GM23248 (cell line): ENCODE measurements around the gene IKZF3. TPM values are rescaled to one million over a fixed set of nuclear protein-coding genes. Genes with fewer than 3 reads are reported as not detected.

ENCODE experiments used
- DNase-seq: peaks from one replicate; pipeline ENCODE4 v3.0.0-alpha.2; 2015
- H2AFZ ChIP-seq: fragments of 200-600 bp; sonication (generic); 2 replicates; pipeline ENCODE4 v1.6.1; 2016; ENCODE audit warnings: antibody characterized with exemption
- H3F3A ChIP-seq: fragments of 200-600 bp; sonication (generic); 2 replicates; pipeline ENCODE4 v1.6.1; 2016; ENCODE audit warnings: mild to moderate bottlenecking, antibody characterized with exemption, mixed run types; ENCODE audit not compliant: insufficient read depth
- H3K27ac ChIP-seq: fragments of 200-600 bp; sonication (generic); 2 replicates; pipeline ENCODE4 v1.5.1; 2016; ENCODE audit warnings: mild to moderate bottlenecking
- H3K27me3 ChIP-seq: fragments of 200-600 bp; sonication (generic); replicated peaks from 2 replicates; pipeline ENCODE4 v1.6.1; 2016; ENCODE audit warnings: mild to moderate bottlenecking; ENCODE audit not compliant: insufficient read depth
- H3K36me3 ChIP-seq: fragments of 200-600 bp; sonication (generic); 2 replicates; pipeline ENCODE4 v1.6.1; 2016; ENCODE audit warnings: low read depth, mild to moderate bottlenecking
- H3K4me1 ChIP-seq: fragments of 200-600 bp; sonication (generic); 2 replicates; pipeline ENCODE4 v1.6.1; 2016; ENCODE audit warnings: mild to moderate bottlenecking; ENCODE audit not compliant: insufficient read depth
- H3K4me2 ChIP-seq: fragments of 200-600 bp; sonication (generic); one replicate; pipeline ENCODE4 v1.6.1; 2016; ENCODE audit warnings: mild to moderate bottlenecking; ENCODE audit not compliant: unreplicated experiment
- H3K4me3 ChIP-seq: fragments of 200-600 bp; sonication (generic); 2 replicates; pipeline ENCODE4 v1.5.1; 2016; ENCODE audit warnings: mild to moderate bottlenecking
- H3K79me2 ChIP-seq: fragments of 200-600 bp; sonication (generic); 2 replicates; pipeline ENCODE4 v1.6.1; 2016; ENCODE audit warnings: mild to moderate bottlenecking; ENCODE audit not compliant: insufficient read depth
- H3K9ac ChIP-seq: fragments of 200-600 bp; sonication (generic); 2 replicates; pipeline ENCODE4 v1.6.1; 2016; ENCODE audit warnings: mild to moderate bottlenecking
- H3K9me2 ChIP-seq: fragments of 200-600 bp; sonication (generic); 2 replicates; pipeline ENCODE4 v1.6.1; 2016; ENCODE audit warnings: mixed run types, mild to moderate bottlenecking, moderate library complexity; ENCODE audit not compliant: insufficient read depth
- H3K9me3 ChIP-seq: fragments of 200-600 bp; sonication (generic); one replicate; pipeline ENCODE4 v1.6.1; 2017; ENCODE audit warnings: low read depth
- H4K20me1 ChIP-seq: fragments of 200-600 bp; sonication (generic); 2 replicates; pipeline ENCODE4 v1.6.0; 2016; ENCODE audit not compliant: insufficient read depth
- EZH2 ChIP-seq: fragments of 200-600 bp; sonication (generic); IDR thresholded peaks from 2 replicates; pipeline ENCODE4 v1.6.1; 2018; ENCODE audit warnings: antibody characterized with exemption, mild to moderate bottlenecking; ENCODE audit not compliant: insufficient read depth, poor library complexity, severe bottlenecking
- EZH2phosphoT487 ChIP-seq: fragments of 200-600 bp; sonication (generic); IDR thresholded peaks from 2 replicates; pipeline ENCODE4 v1.6.1; 2018; ENCODE audit warnings: antibody characterized with exemption, moderate library complexity, mild to moderate bottlenecking, low read depth; ENCODE audit not compliant: insufficient read depth
- WGBS, 2 experiments: methylation state at CpG; one replicate each; pipeline ENCODE4 v1.1.6; 2015 to 2017; ENCODE audit warnings: low lambda C conversion rate in 2 of 2, low coverage in 1 of 2; ENCODE audit errors: missing lambda C conversion rate in 2 of 2; 5-methylcytosine and 5-hydroxymethylcytosine counted together
- in situ Hi-C: fragments of 300-500 bp; cut with MboI; formaldehyde crosslinking; loops from 2 replicates; pipeline ENCODE4 v1.15.0; 2020
- polyA plus RNA-seq: library from polyadenylated mRNA; unstranded; fragments of >200 nt; fragmentation: Nextera tagmentation; extraction: Ambion mirVana; gene quantifications from 2 replicates; pipeline ENCODE4 v1.2.1, GENCODE V29; 2016
- total RNA-seq: library from RNA; depleted of rRNA; stranded (reverse); fragments of >200 nt; shearing (Covaris generic); gene quantifications from 2 replicates; pipeline ENCODE4 v1.2.3, GENCODE V29; 2014

IKZF3 gene
- total and polyA plus RNA-seq, 2 experiments from 2014 or later, result 0.09 TPM; not detected in 1

DNA sequence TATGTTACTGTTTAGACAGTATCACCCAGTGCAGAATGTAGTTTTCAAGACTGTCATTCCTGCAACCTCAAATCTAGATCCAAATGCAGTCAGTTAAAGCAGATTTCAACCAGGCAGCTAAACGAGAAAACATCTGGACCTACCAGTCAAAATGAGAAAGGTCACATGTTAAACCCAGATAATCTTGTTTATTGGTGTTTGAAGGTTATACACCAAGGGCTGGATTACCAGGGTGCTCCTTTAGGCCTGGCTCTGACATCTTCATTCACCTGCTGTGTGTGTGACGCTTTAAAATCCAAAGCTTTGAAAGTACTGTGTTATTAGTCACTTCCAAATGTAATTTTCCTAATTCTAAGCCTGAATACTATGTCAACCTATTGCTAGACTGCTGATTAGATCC lies 54.9 kb downstream of the IKZF3 start:
- TF ChIP-seq EZH2phosphoT487, result no peak
- TF ChIP-seq EZH2, result no peak
- H3K79me2 ChIP-seq, result no peaks in the 10 kb centered on the region
- no peak overlapping the region for H2AFZ ChIP-seq
- no peak overlapping the region for H3K27ac ChIP-seq
- H3K4me3 ChIP-seq, result no peak overlapping the region
- no peaks in the 10 kb centered on the region for H3K36me3 ChIP-seq
- no peak overlapping the region for H3K9ac ChIP-seq
- H3K27me3 ChIP-seq, result peaks cover 72% of the 10 kb centered on the region
- in situ Hi-C loops, result no loop called here
- H3K9me3 ChIP-seq, result no peaks in the 10 kb centered on the region
- H4K20me1 ChIP-seq, result no peaks in the 10 kb centered on the region
- H3K4me2 ChIP-seq, result no peak overlapping the region
- WGBS, 2 experiments, result 34 to 36% methylated on average over 2 of the region's 2 CpGs
- no peak for DNase-seq
- no peaks in the 10 kb centered on the region for H3K4me1 ChIP-seq
- H3F3A ChIP-seq, result no peaks in the 10 kb centered on the region
- no peaks in the 10 kb centered on the region for H3K9me2 ChIP-seq

DNA sequence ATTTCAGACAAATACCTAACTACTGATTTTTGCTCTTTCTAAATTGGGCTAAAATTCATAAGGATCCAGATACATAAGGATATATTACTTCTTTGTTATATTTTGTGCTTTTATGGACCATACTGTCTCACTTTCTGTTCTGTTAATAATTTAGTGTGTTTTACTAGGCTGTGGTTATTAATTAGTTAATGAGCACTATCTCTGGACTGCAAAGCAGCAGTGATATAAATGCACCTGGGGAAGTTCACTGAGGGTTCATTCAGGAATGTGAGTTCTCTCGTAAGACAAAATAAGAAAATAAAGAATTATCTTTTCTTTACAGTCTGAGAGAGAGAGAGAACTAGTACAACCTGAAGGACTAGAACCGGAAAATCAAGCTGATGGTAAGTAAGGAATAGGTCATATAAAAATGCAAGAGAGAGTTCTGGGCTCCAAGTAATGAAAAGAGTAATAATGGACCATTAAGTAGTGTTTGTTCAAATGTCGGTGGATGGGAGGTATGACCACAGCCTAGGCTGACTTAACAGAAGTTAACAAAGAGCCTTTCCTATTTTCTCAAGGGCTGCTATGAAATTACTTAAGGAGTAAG lies 55.6 kb downstream of the IKZF3 start:
- H3K4me3 ChIP-seq, result no peak overlapping the region
- no peak for TF ChIP-seq EZH2
- TF ChIP-seq EZH2phosphoT487, result no peak
- H3K9me2 ChIP-seq, result no peaks in the 10 kb centered on the region
- peaks cover 74% of the 10 kb centered on the region for H3K27me3 ChIP-seq
- H3K27ac ChIP-seq, result no peak overlapping the region
- H4K20me1 ChIP-seq, result no peaks in the 10 kb centered on the region
- 52 to 63% methylated on average over 3 of the region's 3 CpGs for WGBS, 2 experiments
- no peak overlapping the region for H3K4me2 ChIP-seq
- H3K79me2 ChIP-seq, result no peaks in the 10 kb centered on the region
- no peak for DNase-seq
- no peak overlapping the region for H3K9ac ChIP-seq
- H2AFZ ChIP-seq, result no peak overlapping the region
- no peaks in the 10 kb centered on the region for H3F3A ChIP-seq
- no peaks in the 10 kb centered on the region for H3K4me1 ChIP-seq
- in situ Hi-C loops, result no loop called here
- H3K36me3 ChIP-seq, result no peaks in the 10 kb centered on the region
- no peaks in the 10 kb centered on the region for H3K9me3 ChIP-seq

DNA sequence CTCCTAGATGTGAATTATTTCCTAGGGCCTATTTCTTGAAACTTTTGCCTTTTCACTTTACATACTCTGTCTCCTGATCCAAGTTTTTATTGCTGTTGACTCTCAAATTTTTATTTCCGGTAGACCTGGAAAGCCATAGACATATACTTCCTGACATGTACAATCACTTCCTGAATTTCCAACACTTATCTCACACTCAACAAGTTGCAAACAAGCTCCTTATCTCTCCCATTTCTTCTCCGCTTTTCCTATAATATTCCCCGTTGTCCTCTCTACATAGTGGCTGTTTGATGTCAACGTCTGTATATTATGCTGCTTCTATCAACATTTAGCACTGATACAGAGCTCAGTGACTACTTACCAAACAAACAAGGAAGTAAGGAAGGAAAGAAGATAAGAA lies 59.3 kb downstream of the IKZF3 start:
- in situ Hi-C loops, result no loop called here
- H2AFZ ChIP-seq, result no peak overlapping the region

DNA sequence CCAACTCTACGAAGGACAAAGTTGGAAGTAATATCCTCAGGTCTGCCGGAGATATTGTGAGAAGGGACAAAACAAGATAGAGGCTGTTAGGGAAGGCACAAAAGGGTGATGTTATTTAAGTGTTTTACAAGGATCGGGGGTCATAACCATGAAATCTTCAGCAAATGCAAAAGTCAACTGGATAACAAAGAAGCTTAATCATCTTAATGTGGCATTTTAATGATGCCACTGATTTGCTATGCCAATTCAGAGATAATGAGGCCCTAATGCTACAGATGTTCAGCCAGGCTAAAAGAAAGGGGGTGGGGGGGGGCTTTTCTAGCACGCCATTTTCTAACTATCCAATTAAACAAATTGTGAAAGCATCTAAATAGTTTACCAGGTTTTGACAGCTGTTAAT lies 63.1 kb downstream of the IKZF3 start:
- Histone ChIP-seq H3K9me3 (no peaks in the 10 kb centered on the region), H3K4me2 (no peak overlapping the region), H3K9ac (no peak overlapping the region), H3K9me2 (no peaks in the 10 kb centered on the region), H3K4me3 (no peak overlapping the region), H4K20me1 (no peaks in the 10 kb centered on the region), H3K4me1 (no peaks in the 10 kb centered on the region), H3K27ac (no peak overlapping the region), H2AFZ (no peak overlapping the region), H3K36me3 (no peaks in the 10 kb centered on the region), H3F3A (no peaks in the 10 kb centered on the region), H3K27me3 (peaks cover 51% of the 10 kb centered on the region), H3K79me2 (no peaks in the 10 kb centered on the region)
- in situ Hi-C loops, result no loop called here
- TF ChIP-seq EZH2phosphoT487, result no peak
- TF ChIP-seq EZH2, result no peak
- no peak for DNase-seq
- 38 to 60% methylated on average over 4 of the region's 4 CpGs for WGBS, 2 experiments

More for the DNA sequence above, 59.3 kb downstream of the IKZF3 start:
- Histone ChIP-seq H4K20me1 (no peaks in the 10 kb centered on the region), H3K27ac (no peak overlapping the region), H3K9ac (no peak overlapping the region), H3K27me3 (peaks cover 64% of the 10 kb centered on the region), H3K36me3 (no peaks in the 10 kb centered on the region), H3K9me3 (no peaks in the 10 kb centered on the region), H3K4me2 (no peak overlapping the region), H3F3A (no peaks in the 10 kb centered on the region), H3K79me2 (no peaks in the 10 kb centered on the region), H3K9me2 (no peaks in the 10 kb centered on the region), H3K4me1 (no peaks in the 10 kb centered on the region), H3K4me3 (no peak overlapping the region)
- WGBS, 2 experiments, result 43 to 44% methylated on average over 4 of the region's 4 CpGs
- no peak for DNase-seq
- TF ChIP-seq EZH2phosphoT487 (no peak), EZH2 (no peak)

DNA sequence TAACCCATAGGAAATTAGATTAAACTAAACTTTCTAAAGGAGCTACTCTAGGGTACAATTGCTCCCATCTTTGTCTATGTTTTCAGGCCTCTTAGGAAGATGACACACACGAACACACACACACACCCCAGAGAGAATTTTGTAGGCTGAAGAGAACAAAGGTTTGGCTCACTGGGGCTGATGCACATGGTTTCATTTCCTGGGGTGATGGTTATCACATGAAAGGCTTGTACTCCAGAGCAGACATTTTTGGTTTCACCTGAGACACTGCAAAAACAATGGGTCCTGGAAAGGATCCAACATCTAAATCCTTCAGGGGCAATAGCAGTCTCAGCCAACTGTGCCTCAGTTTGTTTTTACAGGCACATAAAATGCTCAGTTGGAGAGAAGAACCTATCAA lies 63.6 kb downstream of the IKZF3 start:
- no peaks in the 10 kb centered on the region for H3K36me3 ChIP-seq
- no peaks in the 10 kb centered on the region for H3K79me2 ChIP-seq
- peaks cover 46% of the 10 kb centered on the region for H3K27me3 ChIP-seq
- H4K20me1 ChIP-seq, result no peaks in the 10 kb centered on the region
- H3K27ac ChIP-seq, result no peak overlapping the region
- no peaks in the 10 kb centered on the region for H3K9me3 ChIP-seq
- no peak for TF ChIP-seq EZH2
- H3K4me3 ChIP-seq, result no peak overlapping the region
- no peak overlapping the region for H3K4me2 ChIP-seq
- WGBS, 2 experiments, result 13 to 21% methylated on average over 1 of the region's 1 CpG
- no peak overlapping the region for H2AFZ ChIP-seq
- no peak overlapping the region for H3K9ac ChIP-seq
- H3K4me1 ChIP-seq, result no peaks in the 10 kb centered on the region
- DNase-seq, result no peak
- no peaks in the 10 kb centered on the region for H3F3A ChIP-seq
- no peaks in the 10 kb centered on the region for H3K9me2 ChIP-seq
- in situ Hi-C loops, result no loop called here
